OCI-LY7 (cell line): ENCODE data around the gene ANTKMT. TPM values are rescaled to one million over a fixed set of nuclear protein-coding genes. Genes with fewer than 3 reads are reported as not detected.

ENCODE experiments used
- BruUV-seq: library from RNA; stranded (reverse); fragments of 400-500 nt; replicated peaks from 2 replicates; lab custom pipeline; 2021; lab: Mats Ljungman, UMichigan
- CTCF ChIA-PET: fragments of 300-600 bp; sonication (Branson Sonifier 250); formaldehyde crosslinking; loops from one replicate; lab custom pipeline; 2022; ENCODE audit warnings: antibody characterized with exemption; ENCODE audit not compliant: unreplicated experiment; lab: Charles Lee
- POLR2A ChIA-PET: fragments of 300-600 bp; sonication (Branson Sonifier 250); formaldehyde crosslinking; loops from one replicate; lab custom pipeline; 2022; ENCODE audit warnings: antibody characterized with exemption; lab: Charles Lee
- DNase-seq: peaks from one replicate; pipeline ENCODE4 v3.0.0-alpha.2; 2015; ENCODE audit warnings: low spot score
- H2AFZ ChIP-seq: fragments of 200-600 bp; sonication (generic), shearing (Covaris generic); 2 replicates; pipeline ENCODE4 v1.6.1; 2014; ENCODE audit warnings: mild to moderate bottlenecking, antibody characterized with exemption, low read length, moderate library complexity
- H3K27ac ChIP-seq: fragments of 200-600 bp; sonication (generic); 2 replicates; pipeline ENCODE4 v1.5.1; 2014; ENCODE audit warnings: mixed run types, low read depth, mild to moderate bottlenecking, moderate library complexity, low read length, inconsistent platforms; ENCODE audit not compliant: poor library complexity, severe bottlenecking
- H3K36me3 ChIP-seq: fragments of 200-600 bp; sonication (generic); 2 replicates; pipeline ENCODE4 v1.6.1; 2014; ENCODE audit warnings: mild to moderate bottlenecking, antibody characterized with exemption, low read length, moderate library complexity, mixed read lengths; ENCODE audit not compliant: insufficient read depth
- H3K4me1 ChIP-seq: fragments of 200-600 bp; sonication (generic); 2 replicates; pipeline ENCODE4 v1.5.1; 2014; ENCODE audit warnings: mild to moderate bottlenecking, low read length; ENCODE audit not compliant: insufficient read depth, poor library complexity, severe bottlenecking
- H3K4me2 ChIP-seq: fragments of 200-600 bp; sonication (generic); 2 replicates; pipeline ENCODE4 v1.6.1; 2014; ENCODE audit warnings: mild to moderate bottlenecking, low read length
- H3K4me3 ChIP-seq: fragments of 200-600 bp; sonication (generic); 2 replicates; pipeline ENCODE4 v1.5.1; 2014; ENCODE audit warnings: mild to moderate bottlenecking, low read depth, low read length; ENCODE audit not compliant: poor library complexity, severe bottlenecking
- H3K79me2 ChIP-seq: fragments of 200-600 bp; sonication (generic); 2 replicates; pipeline ENCODE4 v1.6.1; 2016; ENCODE audit warnings: low read depth, mild to moderate bottlenecking, low read length, moderate library complexity, mixed read lengths; ENCODE audit not compliant: insufficient read depth
- H3K9me2 ChIP-seq: fragments of 200-600 bp; sonication (generic); 2 replicates; pipeline ENCODE4 v1.6.1; 2016; ENCODE audit warnings: mild to moderate bottlenecking, low read length, mixed read lengths; ENCODE audit not compliant: insufficient read depth
- H3K9me3 ChIP-seq: fragments of 200-600 bp; sonication (generic); 2 replicates; pipeline ENCODE4 v1.6.1; 2014; ENCODE audit warnings: mild to moderate bottlenecking, mixed run types, low read length, mixed read lengths
- H4K20me1 ChIP-seq: fragments of 200-600 bp; sonication (generic); 2 replicates; pipeline ENCODE4 v1.6.1; 2014; ENCODE audit warnings: mild to moderate bottlenecking, antibody characterized with exemption, low read length, moderate library complexity, mixed read lengths; ENCODE audit not compliant: insufficient read depth
- EZH2phosphoT487 ChIP-seq: fragments of 200-600 bp; sonication (generic); IDR thresholded peaks from 2 replicates; pipeline ENCODE4 v1.6.1; 2018; ENCODE audit warnings: low read depth, borderline replicate concordance, mild to moderate bottlenecking, mixed run types, antibody characterized with exemption, low read length, moderate library complexity, mixed read lengths
- intact Hi-C: fragments of 100-400 bp; cut with micrococcal nuclease; formaldehyde crosslinking; loops from one replicate; pipeline ENCODE4 v1.10.0; 2022; ENCODE audit not compliant: unreplicated experiment
- total RNA-seq, 2 experiments: library from RNA; depleted of rRNA in 1 of 2; stranded (reverse); fragments of >200 nt in 1 of 2; shearing (Covaris generic) in 1 of 2; gene quantifications; 2 replicates each; pipeline ENCODE4 v1.2.3, GENCODE V29; 2014 to 2022
- TF ChIP-seq, protein P1 (sequence below): fragments of 200-600 bp; sonication (generic); conservative IDR thresholded peaks from 2 replicates; pipeline ENCODE4 v1.5.1; 2014; ENCODE audit warnings: mild to moderate bottlenecking, antibody characterized with exemption, low read length, moderate library complexity, mixed read lengths

Gene ANTKMT
- total RNA-seq, 2 experiments from 2014 or later, result 46.5 to 51.3 TPM

DNA sequence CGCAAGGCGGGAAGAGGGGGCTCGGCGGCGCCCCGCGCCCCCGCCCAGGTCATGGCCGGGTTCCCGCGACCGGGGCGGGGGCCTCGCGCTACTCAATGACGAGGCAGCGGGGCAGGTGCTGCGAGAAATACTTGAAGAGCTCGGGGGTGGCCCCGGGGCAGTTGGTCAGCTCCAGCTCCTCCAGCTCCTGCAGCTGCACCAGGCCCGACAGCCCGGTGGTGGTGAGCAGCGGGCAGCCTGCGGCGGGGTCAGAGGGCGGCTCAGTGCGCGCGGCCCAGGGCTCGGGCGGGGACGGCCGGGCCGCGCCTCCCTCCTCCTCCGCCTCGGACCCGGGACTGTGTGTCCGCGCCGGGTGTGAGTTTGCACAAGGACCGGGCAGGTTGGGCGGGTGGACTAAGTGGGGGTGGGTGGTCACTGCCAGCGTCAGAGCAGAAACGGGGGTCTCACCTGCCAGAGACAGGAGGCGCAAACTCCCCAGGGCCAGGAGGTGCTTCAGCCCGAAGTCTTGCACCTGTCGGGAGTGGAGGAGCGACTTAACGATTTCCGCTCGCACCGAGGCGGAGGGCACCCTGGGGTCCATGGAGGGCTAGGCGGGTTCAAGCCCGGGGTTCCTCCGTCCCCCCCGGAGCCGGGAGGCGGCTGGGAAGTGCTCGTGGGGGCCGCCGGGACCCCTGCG is 26.6 kb upstream of the ANTKMT start:
- ChIA-PET CTCF (no interaction called here), POLR2A (no interaction called here)
- no peak for DNase-seq
- Histone ChIP-seq H3K4me1 (peaks cover 20% of the 10 kb centered on the region), H3K4me2 (peak overlapping the region; percentile 60), H3K36me3 (no peaks in the 10 kb centered on the region), H3K4me3 (peak overlapping the region; percentile 40), H3K9me3 (no peaks in the 10 kb centered on the region), H3K27ac (no peak overlapping the region), H2AFZ (no peak overlapping the region), H3K9me2 (no peaks in the 10 kb centered on the region), H4K20me1 (no peaks in the 10 kb centered on the region), H3K79me2 (0 out of 2 replicates have a peak, but pooled peaks cover 6% of the 10 kb centered on the region)
- intact Hi-C loops, result no loop called here
- no TSS peak for BruUV-seq
- peak; percentile 100 for TF ChIP-seq EZH2phosphoT487
- TF ChIP-seq, protein P1, sequence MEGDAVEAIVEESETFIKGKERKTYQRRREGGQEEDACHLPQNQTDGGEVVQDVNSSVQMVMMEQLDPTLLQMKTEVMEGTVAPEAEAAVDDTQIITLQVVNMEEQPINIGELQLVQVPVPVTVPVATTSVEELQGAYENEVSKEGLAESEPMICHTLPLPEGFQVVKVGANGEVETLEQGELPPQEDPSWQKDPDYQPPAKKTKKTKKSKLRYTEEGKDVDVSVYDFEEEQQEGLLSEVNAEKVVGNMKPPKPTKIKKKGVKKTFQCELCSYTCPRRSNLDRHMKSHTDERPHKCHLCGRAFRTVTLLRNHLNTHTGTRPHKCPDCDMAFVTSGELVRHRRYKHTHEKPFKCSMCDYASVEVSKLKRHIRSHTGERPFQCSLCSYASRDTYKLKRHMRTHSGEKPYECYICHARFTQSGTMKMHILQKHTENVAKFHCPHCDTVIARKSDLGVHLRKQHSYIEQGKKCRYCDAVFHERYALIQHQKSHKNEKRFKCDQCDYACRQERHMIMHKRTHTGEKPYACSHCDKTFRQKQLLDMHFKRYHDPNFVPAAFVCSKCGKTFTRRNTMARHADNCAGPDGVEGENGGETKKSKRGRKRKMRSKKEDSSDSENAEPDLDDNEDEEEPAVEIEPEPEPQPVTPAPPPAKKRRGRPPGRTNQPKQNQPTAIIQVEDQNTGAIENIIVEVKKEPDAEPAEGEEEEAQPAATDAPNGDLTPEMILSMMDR, result no peak

DNA sequence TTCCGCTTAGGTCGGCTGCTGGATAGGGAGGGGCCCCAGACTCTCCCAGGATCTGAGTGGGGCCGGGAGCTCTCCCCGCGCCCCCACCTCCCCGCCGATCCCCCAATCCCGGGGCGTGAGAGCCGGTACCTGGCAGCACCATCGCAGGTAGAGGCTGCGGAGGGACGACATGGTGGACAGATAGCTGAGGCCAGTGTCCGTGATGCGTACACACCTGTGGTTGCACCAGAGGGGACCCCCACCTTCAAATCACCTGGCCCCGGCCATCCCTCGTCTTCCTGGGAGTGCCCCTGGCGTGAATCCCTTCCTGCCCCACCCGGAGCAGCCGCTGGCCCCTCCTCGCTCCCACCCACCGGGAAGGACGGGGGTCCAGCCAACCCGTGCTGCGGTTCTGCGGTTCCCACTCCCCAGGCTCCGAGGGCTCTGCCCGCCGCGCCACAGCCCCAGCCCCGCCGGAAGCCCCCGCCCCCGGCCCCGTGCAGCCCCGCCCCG is 26.0 kb upstream of the ANTKMT start:
- no TSS peak for BruUV-seq
- Histone ChIP-seq H3K36me3 (no peaks in the 10 kb centered on the region), H3K4me3 (peak overlapping the region; percentile 40), H3K9me3 (no peaks in the 10 kb centered on the region), H3K79me2 (0 out of 2 replicates have a peak, but pooled peaks cover under 1% of the 10 kb centered on the region), H4K20me1 (no peaks in the 10 kb centered on the region), H3K4me2 (peak overlapping the region; percentile 60), H3K9me2 (no peaks in the 10 kb centered on the region), H3K27ac (no peak overlapping the region), H3K4me1 (peaks cover 17% of the 10 kb centered on the region), H2AFZ (no peak overlapping the region)
- no peak for DNase-seq
- POLR2A ChIA-PET, result no interaction called here
- CTCF ChIA-PET, result no interaction called here
- intact Hi-C loops, result no loop called here
- TF ChIP-seq EZH2phosphoT487, result 0 out of 2 replicates have a peak, but pooled peaks have one; percentile 84
- TF ChIP-seq, protein P1, result no peak
